GM23338 (cell line): ENCODE data around the gene HGD. TPM values are rescaled to one million over a fixed set of nuclear protein-coding genes. Genes with fewer than 3 reads are reported as not detected.

ENCODE experiments used
- ATAC-seq: fragments of 200-7000 bp; cut with Tn5 transposase; 3 replicates; pipeline ENCODE4 v1.9.1; 2020
- DNase-seq: peaks from one replicate; pipeline ENCODE4 v3.0.0-alpha.2; 2015; ENCODE audit warnings: low spot score
- H2AFZ ChIP-seq: fragments of 200-600 bp; sonication (generic); 2 replicates; pipeline ENCODE4 v1.8.0; 2016; ENCODE audit warnings: antibody characterized with exemption, mild to moderate bottlenecking, moderate library complexity
- H3F3A ChIP-seq: fragments of 200-600 bp; sonication (generic); replicated peaks from 2 replicates; pipeline ENCODE4 v1.8.0; 2017; ENCODE audit warnings: antibody characterized with exemption, mixed run types, low read depth
- H3K27ac ChIP-seq: fragments of 200-600 bp; sonication (generic); 2 replicates; pipeline ENCODE4 v1.6.1; 2016; ENCODE audit warnings: low read depth
- H3K27me3 ChIP-seq: fragments of 200-600 bp; sonication (generic); 2 replicates; pipeline ENCODE4 v1.8.0; 2016; ENCODE audit warnings: mild to moderate bottlenecking, mixed run types, moderate library complexity; ENCODE audit not compliant: insufficient read depth
- H3K36me3 ChIP-seq: fragments of 200-600 bp; sonication (generic); 2 replicates; pipeline ENCODE4 v1.8.0; 2016; ENCODE audit warnings: mild to moderate bottlenecking; ENCODE audit not compliant: insufficient read depth
- H3K4me1 ChIP-seq: fragments of 200-600 bp; sonication (generic); 2 replicates; pipeline ENCODE4 v1.8.0; 2016; ENCODE audit warnings: mild to moderate bottlenecking, moderate library complexity; ENCODE audit not compliant: insufficient read depth
- H3K4me2 ChIP-seq: fragments of 200-600 bp; sonication (generic); 2 replicates; pipeline ENCODE4 v1.7.1; 2017; ENCODE audit warnings: mixed run types
- H3K4me3 ChIP-seq: fragments of 200-600 bp; sonication (generic); 2 replicates; pipeline ENCODE4 v1.6.1; 2016; ENCODE audit warnings: mixed run types
- H3K79me2 ChIP-seq: fragments of 200-600 bp; sonication (generic); replicated peaks from 2 replicates; pipeline ENCODE4 v1.8.0; 2017; ENCODE audit warnings: mild to moderate bottlenecking; ENCODE audit not compliant: insufficient read depth
- H3K9me2 ChIP-seq: fragments of 200-600 bp; sonication (generic); 2 replicates; pipeline ENCODE4 v1.8.0; 2017; ENCODE audit not compliant: insufficient read depth
- H4K20me1 ChIP-seq: fragments of 200-600 bp; sonication (generic); replicated peaks from 2 replicates; pipeline ENCODE4 v1.8.0; 2017; ENCODE audit warnings: mild to moderate bottlenecking; ENCODE audit not compliant: insufficient read depth
- H3K27ac Mint-ChIP-seq: 2 replicates; pipeline ENCODE4 v1.8.0; 2020; ENCODE audit warnings: inconsistent platforms, mild to moderate bottlenecking, moderate library complexity, mixed read lengths
- H3K27me3 Mint-ChIP-seq: 3 replicates; pipeline ENCODE4 v1.8.0; 2022; ENCODE audit warnings: low read depth, mild to moderate bottlenecking, moderate library complexity, mixed read lengths, inconsistent platforms; ENCODE audit not compliant: insufficient read depth, poor library complexity
- H3K36me3 Mint-ChIP-seq: 3 replicates; pipeline ENCODE4 v1.8.0; 2021; ENCODE audit warnings: low read depth, mild to moderate bottlenecking, inconsistent platforms, moderate library complexity, mixed read lengths
- H3K4me1 Mint-ChIP-seq: 3 replicates; pipeline ENCODE4 v1.8.0; 2020; ENCODE audit warnings: mild to moderate bottlenecking, inconsistent platforms, mixed read lengths
- H3K4me3 Mint-ChIP-seq: 3 replicates; pipeline ENCODE4 v1.8.0; 2021; ENCODE audit warnings: moderate library complexity, mild to moderate bottlenecking, inconsistent platforms, mixed read lengths
- H3K9me3 Mint-ChIP-seq: 3 replicates; pipeline ENCODE4 v1.8.0; 2020; ENCODE audit warnings: moderate library complexity, mild to moderate bottlenecking, inconsistent platforms, mixed read lengths
- CTCF ChIP-seq, 2 experiments: fragments of 200-600 bp in 1 of 2; sonication (generic) in 1 of 2; conservative IDR thresholded peaks; 2 replicates each; pipeline versions ENCODE4 v1.5.1 to v1.6.1; 2016 to 2017; ENCODE audit warnings: antibody characterized with exemption in 2 of 2, low read depth in 2 of 2, mild to moderate bottlenecking in 2 of 2, moderate library complexity in 1 of 2
- EZH2 ChIP-seq: fragments of 200-600 bp; sonication (generic); IDR thresholded peaks from one replicate; pipeline ENCODE4 v1.8.0; 2017; ENCODE audit warnings: antibody characterized with exemption, mild to moderate bottlenecking, low read depth; ENCODE audit not compliant: unreplicated experiment
- EZH2phosphoT487 ChIP-seq: fragments of 200-600 bp; sonication (generic); IDR thresholded peaks from one replicate; pipeline ENCODE4 v1.8.1; 2018; ENCODE audit warnings: antibody characterized with exemption; ENCODE audit not compliant: unreplicated experiment
- JUNB ChIP-seq: IDR thresholded peaks from one replicate; pipeline ENCODE4 v1.6.1; 2016; ENCODE audit warnings: antibody characterized with exemption; ENCODE audit not compliant: unreplicated experiment
- NANOG ChIP-seq: IDR thresholded peaks from 2 replicates; pipeline ENCODE4 v1.6.1; 2016; ENCODE audit warnings: antibody characterized with exemption, borderline replicate concordance
- REST ChIP-seq: IDR thresholded peaks from one replicate; pipeline ENCODE4 v1.6.1; 2018; ENCODE audit warnings: antibody characterized with exemption; ENCODE audit not compliant: unreplicated experiment
- STAT1 ChIP-seq: IDR thresholded peaks from one replicate; pipeline ENCODE4 v1.6.1; 2016; ENCODE audit warnings: antibody characterized with exemption; ENCODE audit not compliant: unreplicated experiment
- ZNF331 ChIP-seq: fragments of 250-450 bp; sonication (Bioruptor Pico); IDR thresholded peaks from 2 replicates; pipeline ENCODE4 v1.5.0; 2020; ENCODE audit warnings: low read depth, mild to moderate bottlenecking, moderate library complexity
- polyA plus RNA-seq: library from polyadenylated mRNA; unstranded; fragments of >200 nt; fragmentation: Nextera tagmentation; extraction: Ambion mirVana; gene quantifications from 2 replicates; pipeline ENCODE4 v1.2.1, GENCODE V29; 2016
- total RNA-seq: library from RNA; depleted of rRNA; stranded (reverse); fragments of >200 nt; shearing (Covaris generic); gene quantifications from 2 replicates; pipeline ENCODE4 v1.2.3, GENCODE V29; 2014

The HGD gene
- total and polyA plus RNA-seq, 2 experiments from 2014 or later: not detected

- Histone ChIP-seq H3F3A (no peaks in the 10 kb centered on the region), H3K4me1 (no peaks in the 10 kb centered on the region), H3K9me2 (peaks cover under 1% of the 10 kb centered on the region; the same call in 1 of the 2 replicates), H3K4me3 (no peak overlapping the region), H2AFZ (no peak overlapping the region), H3K36me3 (peaks cover 12% of the 10 kb centered on the region), H4K20me1 (no peaks in the 10 kb centered on the region), H3K27me3 (no peaks in the 10 kb centered on the region), H3K27ac (no peak overlapping the region), H3K79me2 (no peaks in the 10 kb centered on the region), H3K4me2 (no peak overlapping the region)
- H3K27ac Mint-ChIP-seq: no peak overlapping the region
- peaks cover 7% of the 10 kb centered on the region for H3K27me3 Mint-ChIP-seq
- ATAC-seq: no peak
- TF ChIP-seq EZH2 (no peak), CTCF (conservative IDR thresholded peaks at IDR 0.05; ENCODE audit: low read depth in 2 of 2) (peak; percentile 48 to 57)
- no peak overlapping the region; the same call in 2 of the 3 replicates for H3K4me3 Mint-ChIP-seq
- H3K4me1 Mint-ChIP-seq: 0 out of 3 replicates have a peak, but pooled peaks cover 3% of the 10 kb centered on the region
- H3K9me3 Mint-ChIP-seq: peaks cover 54% of the 10 kb centered on the region
- DNase-seq: peak; percentile 82
- peaks cover 44% of the 10 kb centered on the region for H3K36me3 Mint-ChIP-seq
Observed at GRCh38 chr3:120622870-120623726, 58.9 kb downstream of the HGD start.

- no peak overlapping the region for H3K27ac ChIP-seq
- no peaks in the 10 kb centered on the region for H3K79me2 ChIP-seq
- no peak overlapping the region for H3K4me3 ChIP-seq
- DNase-seq (no peak), ATAC-seq (no peak)
- Mint-ChIP-seq H3K27me3 (peaks cover 7% of the 10 kb centered on the region), H3K4me3 (no peak overlapping the region), H3K9me3 (peaks cover 54% of the 10 kb centered on the region), H3K27ac (no peak overlapping the region), H3K36me3 (peaks cover 44% of the 10 kb centered on the region), H3K4me1 (0 out of 3 replicates have a peak, but pooled peaks cover 3% of the 10 kb centered on the region)
- H2AFZ ChIP-seq: no peak overlapping the region
- no peaks in the 10 kb centered on the region for H3K4me1 ChIP-seq
- no peaks in the 10 kb centered on the region for H3K9me2 ChIP-seq
- H3K27me3 ChIP-seq: no peaks in the 10 kb centered on the region
- H3K4me2 ChIP-seq: no peak overlapping the region
- H3K36me3 ChIP-seq: peaks cover 12% of the 10 kb centered on the region
- H4K20me1 ChIP-seq: no peaks in the 10 kb centered on the region
- H3F3A ChIP-seq: no peaks in the 10 kb centered on the region
- no peak for TF ChIP-seq NANOG
- no peak for TF ChIP-seq ZNF331 (CRISPR knock-in tag)
- TF ChIP-seq EZH2phosphoT487: no peak
- no peak for TF ChIP-seq REST
- no peak for TF ChIP-seq JUNB
- TF ChIP-seq STAT1: no peak
- TF ChIP-seq CTCF (conservative IDR thresholded peaks at IDR 0.05; ENCODE audit: low read depth in 2 of 2): no peak
Observed at GRCh38 chr3:120622457-120622856, 59.6 kb downstream of the HGD start.
